ENCODE measurements around the gene SMIM1.

DNA sequence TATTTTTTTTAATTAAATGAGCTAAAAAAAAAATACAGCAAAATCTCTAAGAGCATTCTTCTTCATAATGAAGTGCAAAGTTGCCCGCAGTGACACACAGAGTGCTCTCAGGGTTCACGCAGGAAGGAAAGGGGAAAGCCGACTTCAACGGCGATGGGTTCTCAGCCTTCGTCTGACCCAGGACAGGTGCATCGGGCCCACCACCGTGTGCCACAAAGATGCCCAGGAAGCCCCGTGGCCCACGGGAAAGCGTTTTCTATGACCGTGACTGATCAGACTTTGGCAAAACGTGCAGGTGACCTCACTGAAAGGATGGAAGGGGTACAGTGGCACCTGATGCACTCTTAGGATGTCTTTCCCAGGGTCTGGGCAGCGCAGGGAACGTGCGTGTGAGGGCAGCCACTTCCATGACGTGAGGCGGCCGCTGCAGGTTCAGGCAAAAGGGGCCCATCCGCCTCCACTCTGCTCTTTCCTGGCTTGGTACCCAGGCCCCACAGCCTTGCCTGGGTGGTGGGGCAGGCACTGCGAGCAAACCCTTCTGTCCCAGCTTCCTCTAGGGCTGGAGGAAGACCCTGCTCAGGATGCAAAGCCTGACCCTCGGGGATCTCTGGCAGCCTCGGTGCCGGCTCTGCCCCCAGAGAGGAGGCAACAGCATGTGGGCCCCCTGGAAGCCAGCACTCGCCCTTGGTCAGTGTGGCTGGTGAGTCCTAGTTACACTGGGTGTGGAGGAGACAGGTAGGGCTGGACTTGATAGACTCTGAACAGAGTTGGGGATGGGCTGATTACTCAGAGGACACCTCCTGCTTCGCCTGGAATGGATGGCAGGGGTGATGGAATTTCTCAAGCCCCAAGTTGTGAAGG, 15.4 kb downstream of the SMIM1 start:
- no peak for TF ChIP-seq EP300 (IDR thresholded peaks at IDR 0.05)
- TF ChIP-seq, protein P1, sequence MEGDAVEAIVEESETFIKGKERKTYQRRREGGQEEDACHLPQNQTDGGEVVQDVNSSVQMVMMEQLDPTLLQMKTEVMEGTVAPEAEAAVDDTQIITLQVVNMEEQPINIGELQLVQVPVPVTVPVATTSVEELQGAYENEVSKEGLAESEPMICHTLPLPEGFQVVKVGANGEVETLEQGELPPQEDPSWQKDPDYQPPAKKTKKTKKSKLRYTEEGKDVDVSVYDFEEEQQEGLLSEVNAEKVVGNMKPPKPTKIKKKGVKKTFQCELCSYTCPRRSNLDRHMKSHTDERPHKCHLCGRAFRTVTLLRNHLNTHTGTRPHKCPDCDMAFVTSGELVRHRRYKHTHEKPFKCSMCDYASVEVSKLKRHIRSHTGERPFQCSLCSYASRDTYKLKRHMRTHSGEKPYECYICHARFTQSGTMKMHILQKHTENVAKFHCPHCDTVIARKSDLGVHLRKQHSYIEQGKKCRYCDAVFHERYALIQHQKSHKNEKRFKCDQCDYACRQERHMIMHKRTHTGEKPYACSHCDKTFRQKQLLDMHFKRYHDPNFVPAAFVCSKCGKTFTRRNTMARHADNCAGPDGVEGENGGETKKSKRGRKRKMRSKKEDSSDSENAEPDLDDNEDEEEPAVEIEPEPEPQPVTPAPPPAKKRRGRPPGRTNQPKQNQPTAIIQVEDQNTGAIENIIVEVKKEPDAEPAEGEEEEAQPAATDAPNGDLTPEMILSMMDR (IDR thresholded peaks at IDR 0.05), result no peak

Data from tibial nerve (tissue), 4 donors.